ENCODE data around the gene NSMF. TPM values are rescaled to one million over a fixed set of nuclear protein-coding genes. Genes with fewer than 3 reads are reported as not detected.
A peak's percentile ranks its signal among the peaks of the same experiment; 100 is the strongest.

NSMF gene
- total RNA-seq, 1 donor, result 22.4 TPM

DNA sequence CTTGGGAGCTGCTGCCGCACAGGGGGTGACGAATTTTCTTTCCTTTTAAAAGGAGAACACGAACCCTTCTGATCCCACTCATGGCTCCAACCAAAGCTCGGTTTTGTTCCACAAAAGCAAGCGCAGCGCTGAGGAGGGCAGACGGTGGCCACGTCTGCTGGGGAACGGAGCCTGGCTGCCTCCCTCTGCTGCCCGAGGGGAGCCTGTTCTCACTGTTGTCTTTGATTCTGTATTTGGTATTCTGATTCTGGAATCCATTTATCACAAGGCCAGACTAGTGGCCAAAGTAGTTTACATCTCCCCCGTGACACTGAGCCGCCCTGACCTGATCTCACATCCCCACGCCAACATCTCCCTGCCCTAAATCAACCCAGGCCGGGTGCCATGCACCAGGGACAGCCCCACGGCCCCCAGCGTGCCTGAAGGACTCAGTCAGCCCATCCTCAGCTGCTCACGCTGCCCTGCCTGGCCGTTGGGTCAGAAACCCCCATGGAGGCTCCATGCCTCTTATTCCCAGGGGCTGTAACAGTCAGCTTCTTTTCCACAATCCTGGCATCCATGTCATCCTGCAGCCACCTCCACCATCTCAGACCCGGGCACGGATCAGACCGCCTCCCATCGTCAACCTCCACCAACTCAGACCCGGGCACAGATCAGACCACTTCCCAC is 6.7 kb upstream of the NSMF start:
- H3K36me3 ChIP-seq (ENCODE audit: insufficient read depth, low read length), result no peaks in the 10 kb centered on the region
- TF ChIP-seq, protein P1, sequence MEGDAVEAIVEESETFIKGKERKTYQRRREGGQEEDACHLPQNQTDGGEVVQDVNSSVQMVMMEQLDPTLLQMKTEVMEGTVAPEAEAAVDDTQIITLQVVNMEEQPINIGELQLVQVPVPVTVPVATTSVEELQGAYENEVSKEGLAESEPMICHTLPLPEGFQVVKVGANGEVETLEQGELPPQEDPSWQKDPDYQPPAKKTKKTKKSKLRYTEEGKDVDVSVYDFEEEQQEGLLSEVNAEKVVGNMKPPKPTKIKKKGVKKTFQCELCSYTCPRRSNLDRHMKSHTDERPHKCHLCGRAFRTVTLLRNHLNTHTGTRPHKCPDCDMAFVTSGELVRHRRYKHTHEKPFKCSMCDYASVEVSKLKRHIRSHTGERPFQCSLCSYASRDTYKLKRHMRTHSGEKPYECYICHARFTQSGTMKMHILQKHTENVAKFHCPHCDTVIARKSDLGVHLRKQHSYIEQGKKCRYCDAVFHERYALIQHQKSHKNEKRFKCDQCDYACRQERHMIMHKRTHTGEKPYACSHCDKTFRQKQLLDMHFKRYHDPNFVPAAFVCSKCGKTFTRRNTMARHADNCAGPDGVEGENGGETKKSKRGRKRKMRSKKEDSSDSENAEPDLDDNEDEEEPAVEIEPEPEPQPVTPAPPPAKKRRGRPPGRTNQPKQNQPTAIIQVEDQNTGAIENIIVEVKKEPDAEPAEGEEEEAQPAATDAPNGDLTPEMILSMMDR (IDR thresholded peaks at IDR 0.05; ENCODE audit: extremely low read depth, low read depth, low read length), result no peak
- no peaks in the 10 kb centered on the region for H4K20me1 ChIP-seq (ENCODE audit: insufficient read depth, low read length)
- peaks cover 8% of the 10 kb centered on the region for H3K27me3 ChIP-seq (ENCODE audit: insufficient read depth, low read length)
- no peaks in the 10 kb centered on the region for H3K79me2 ChIP-seq (ENCODE audit: insufficient read depth, low read length)
- no peak overlapping the region for H3K4me3 ChIP-seq (ENCODE audit: insufficient read depth, low read length)
- no peak overlapping the region for H3K4me2 ChIP-seq (ENCODE audit: insufficient read depth, low read length)
- no peak overlapping the region for H2AFZ ChIP-seq (ENCODE audit: low read length)
- peak; percentile 70 for DNase-seq (ENCODE audit: insufficient read length, low spot score, missing footprints)
- no peak overlapping the region for H3K27ac ChIP-seq (ENCODE audit: low read depth, low read length)
- no peaks in the 10 kb centered on the region for H3K4me1 ChIP-seq (ENCODE audit: insufficient read depth, low read length)
- H3K9me3 ChIP-seq (ENCODE audit: low read depth, low read length), result no peaks in the 10 kb centered on the region

DNA sequence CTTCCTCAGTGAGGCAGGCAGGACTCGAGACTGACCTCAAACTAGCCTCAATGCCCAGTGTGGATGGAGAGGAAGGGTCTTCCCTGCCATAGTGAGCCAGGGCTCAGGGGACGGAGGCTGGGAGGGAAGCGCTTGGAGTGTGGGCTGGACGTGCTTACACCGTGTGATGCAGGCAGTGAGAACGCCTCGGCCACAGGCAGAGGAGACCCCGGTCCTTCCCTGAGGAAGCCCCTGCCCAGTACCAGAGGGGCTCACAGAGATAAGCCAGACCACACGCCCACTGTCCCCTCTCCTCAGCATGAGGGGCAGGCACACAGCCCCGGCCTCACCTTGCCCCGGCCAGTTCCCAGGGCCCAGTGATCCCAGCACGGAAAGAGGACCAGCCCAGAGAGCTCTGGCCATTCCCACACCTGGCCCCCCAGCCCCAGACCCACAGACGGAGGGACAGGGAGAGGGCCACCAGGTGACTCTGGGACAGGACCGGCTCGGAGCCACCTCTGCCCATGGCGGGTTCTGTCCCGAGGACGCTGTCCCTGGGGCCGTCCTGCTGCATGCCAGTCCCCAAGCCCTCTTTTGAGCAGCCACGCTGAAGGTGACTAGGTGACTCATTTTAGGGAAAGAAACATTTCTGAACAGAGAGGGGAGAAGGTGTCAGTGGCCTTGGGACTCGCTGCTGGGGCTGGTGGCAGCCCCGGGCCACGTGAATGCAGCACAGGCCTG is 6.0 kb upstream of the NSMF start:
- Histone ChIP-seq H2AFZ (ENCODE audit: low read length) (no peak overlapping the region), H4K20me1 (ENCODE audit: insufficient read depth, low read length) (no peaks in the 10 kb centered on the region), H3K9me3 (ENCODE audit: low read depth, low read length) (no peaks in the 10 kb centered on the region), H3K27ac (ENCODE audit: low read depth, low read length) (no peak overlapping the region), H3K36me3 (ENCODE audit: insufficient read depth, low read length) (no peaks in the 10 kb centered on the region), H3K79me2 (ENCODE audit: insufficient read depth, low read length) (no peaks in the 10 kb centered on the region), H3K4me3 (ENCODE audit: insufficient read depth, low read length) (no peak overlapping the region), H3K4me2 (ENCODE audit: insufficient read depth, low read length) (no peak overlapping the region), H3K27me3 (ENCODE audit: insufficient read depth, low read length) (peaks cover 8% of the 10 kb centered on the region), H3K4me1 (ENCODE audit: insufficient read depth, low read length) (no peaks in the 10 kb centered on the region)
- TF ChIP-seq, protein P1 (IDR thresholded peaks at IDR 0.05; ENCODE audit: extremely low read depth, low read depth, low read length), result no peak
- peak; percentile 62 for DNase-seq (ENCODE audit: insufficient read length, low spot score, missing footprints)

GRCh38 chr9:137464291-137464999 is 5.3 kb upstream of the NSMF start:
- no peaks in the 10 kb centered on the region for H3K36me3 ChIP-seq (ENCODE audit: insufficient read depth, low read length)
- DNase-seq (ENCODE audit: insufficient read length, low spot score, missing footprints), result peak; percentile 61

More at GRCh38 chr9:137464291-137464999, 5.3 kb upstream of the NSMF start:
- peaks cover 5% of the 10 kb centered on the region for H3K27me3 ChIP-seq (ENCODE audit: insufficient read depth, low read length)
- H3K4me3 ChIP-seq (ENCODE audit: insufficient read depth, low read length), result no peak overlapping the region
- H3K27ac ChIP-seq (ENCODE audit: low read depth, low read length), result no peak overlapping the region
- TF ChIP-seq, protein P1 (IDR thresholded peaks at IDR 0.05; ENCODE audit: extremely low read depth, low read depth, low read length), result no peak
- no peaks in the 10 kb centered on the region for H3K79me2 ChIP-seq (ENCODE audit: insufficient read depth, low read length)
- H4K20me1 ChIP-seq (ENCODE audit: insufficient read depth, low read length), result no peaks in the 10 kb centered on the region
- no peak overlapping the region for H3K4me2 ChIP-seq (ENCODE audit: insufficient read depth, low read length)
- peaks cover 4% of the 10 kb centered on the region for H3K4me1 ChIP-seq (ENCODE audit: insufficient read depth, low read length)
- no peaks in the 10 kb centered on the region for H3K9me3 ChIP-seq (ENCODE audit: low read depth, low read length)
- no peak overlapping the region for H2AFZ ChIP-seq (ENCODE audit: low read length)
